CD4-positive, alpha-beta T cell treated with Interleukin-15 for 1 hour (primary cell): Measurements from ENCODE around the gene DLG5.

ENCODE experiments used
- DNase-seq: peaks from one replicate; pipeline ENCODE4 v3.0.0-alpha.2; 2020

DLG5 gene

GRCh38 chr10:77742172-77742571 lies 184.4 kb downstream of the DLG5 start:
- no peak for DNase-seq

GRCh38 chr10:77741746-77742145 lies 184.8 kb downstream of the DLG5 start:
- DNase-seq: no peak
